Keratinocyte (primary cell): ENCODE results near the gene TFPI.
"Not testable (repeated sequence)": the region's sequence is repeated elsewhere in the genome, so short reads cannot be mapped to it uniquely, and the experiment has no call there.

Experiments used
- CTCF ChIP-seq, 3 experiments: IDR thresholded peaks in 1 of 3; conservative IDR thresholded peaks in 1 of 3; optimal IDR thresholded peaks in 1 of 3; 2 replicates in 2 of 3; 3 replicates in 1 of 3; pipeline versions ENCODE3 to v1.5.1; 2011; ENCODE audit warnings: low read length in 3 of 3, mild to moderate bottlenecking in 3 of 3, moderate library complexity in 2 of 3, control low read depth in 1 of 3, inconsistent platforms in 1 of 3; ENCODE audit not compliant: insufficient read depth in 2 of 3; ENCODE audit errors: extremely low read depth in 1 of 3
- EZH2 ChIP-seq: IDR thresholded peaks from one replicate; pipeline ENCODE4 v1.6.1; 2012; ENCODE audit warnings: inconsistent platforms, mild to moderate bottlenecking, low read length, moderate library complexity

GRCh38 chr2:187513460-187514234, 40.6 kb downstream of the TFPI start:
- TF ChIP-seq CTCF (optimal IDR thresholded peaks at IDR 0.05 in 1 of 3, IDR thresholded peaks at IDR 0.05 in 1 of 3, conservative IDR thresholded peaks at IDR 0.05 in 1 of 3; ENCODE audit: extremely low read depth in 1 of 3, insufficient read depth in 2 of 3, low read length in 3 of 3); EZH2: not testable (repeated sequence)
